HepG2 (cell line): ENCODE results near the gene TMEM171. TPM values are rescaled to one million over a fixed set of nuclear protein-coding genes. Genes with fewer than 3 reads are reported as not detected.

Experiments
- ATAC-seq: fragments of 200-7000 bp; cut with Tn5 transposase; 3 replicates; pipeline ENCODE4 v1.9.1; 2020; ENCODE audit warnings: mild to moderate bottlenecking, moderate library complexity
- BruUV-seq: library from RNA; stranded (reverse); fragments of 400-500 nt; replicated peaks from 2 replicates; lab custom pipeline; 2021; lab: Mats Ljungman, UMichigan
- CTCF ChIA-PET: fragments of 300-600 bp; formaldehyde crosslinking; extraction: SDS; loops from one replicate; lab custom pipeline; 2021; ENCODE audit warnings: low total read pairs, inconsistent platforms, low intra/inter-chr PET ratio; lab: Yijun Ruan, JAX
- POLR2A ChIA-PET: fragments of 350-600 bp; sonication (Branson Sonifier 250); formaldehyde crosslinking; loops from one replicate; lab custom pipeline; 2020; ENCODE audit warnings: antibody characterized with exemption, inconsistent platforms; lab: Yijun Ruan, JAX
- DNase-seq: peaks from one replicate; pipeline ENCODE4 v3.0.0-alpha.2; 2015; ENCODE audit warnings: low spot score
- FAIRE-seq: peaks from 3 replicates; lab custom pipeline; 2011; peaks lifted over from hg19 to GRCh38; lab: Jason Lieb, UNC
- H2AFZ ChIP-seq: one replicate; pipeline ENCODE4 v1.6.1; 2011; ENCODE audit warnings: low read length, inconsistent platforms
- H3K27ac ChIP-seq: fragments of 300-600 bp; 3 replicates; pipeline ENCODE4 v1.8.0; 2011; ENCODE audit warnings: mixed run types, mild to moderate bottlenecking, mixed read lengths, low read length, inconsistent platforms; ENCODE audit not compliant: insufficient read depth; ENCODE audit errors: extremely low read length
- H3K27me3 ChIP-seq, 2 experiments: fragments of 200-600 bp in 1 of 2; 2 replicates in 1 of 2; 3 replicates in 1 of 2; pipeline versions ENCODE4 v1.6.0 to v1.8.0; 2011; ENCODE audit warnings: low read length in 2 of 2, mild to moderate bottlenecking in 2 of 2, moderate library complexity in 2 of 2, inconsistent platforms in 1 of 2; ENCODE audit not compliant: insufficient read depth in 2 of 2, control insufficient read depth in 1 of 2
- H3K36me3 ChIP-seq, 2 experiments: fragments of 200-600 bp in 1 of 2; replicated peaks in 1 of 2; 2 replicates in 1 of 2; 3 replicates in 1 of 2; pipeline versions ENCODE4 v1.5.1 to v1.8.0; 2011; ENCODE audit warnings: low read length in 2 of 2, inconsistent platforms in 1 of 2; ENCODE audit not compliant: insufficient read depth in 2 of 2, control insufficient read depth in 1 of 2
- H3K4me1 ChIP-seq: 2 replicates; pipeline ENCODE4 v1.5.1; 2012; ENCODE audit warnings: low read length, inconsistent platforms; ENCODE audit not compliant: insufficient read depth
- H3K4me2 ChIP-seq: 2 replicates; pipeline ENCODE4 v1.6.0; 2011; ENCODE audit warnings: low read depth, low read length, inconsistent platforms
- H3K4me3 ChIP-seq, 3 experiments: fragments of 200-600 bp in 1 of 3; sonication (generic), shearing (Covaris generic) in 1 of 3; replicated peaks in 1 of 3; 2 replicates each; pipeline ENCODE4 v1.5.1; 2011 to 2016; ENCODE audit warnings: low read length in 3 of 3, inconsistent platforms in 2 of 3, low read depth in 2 of 3, mild to moderate bottlenecking in 2 of 3, control low read depth in 1 of 3, mixed read lengths in 1 of 3; ENCODE audit not compliant: insufficient read depth in 1 of 3
- H3K79me2 ChIP-seq: one replicate; pipeline ENCODE4 v1.6.1; 2011; ENCODE audit warnings: low read length, inconsistent platforms; ENCODE audit not compliant: insufficient read depth
- H3K9ac ChIP-seq: 2 replicates; pipeline ENCODE4 v1.6.0; 2011; ENCODE audit warnings: mild to moderate bottlenecking, low read depth, low read length, inconsistent platforms; ENCODE audit not compliant: insufficient read depth
- H3K9me3 ChIP-seq: 2 replicates; pipeline ENCODE4 v1.5.1; 2012; ENCODE audit warnings: mild to moderate bottlenecking, low read length
- H4K20me1 ChIP-seq: 2 replicates; pipeline ENCODE4 v1.6.0; 2011; ENCODE audit warnings: inconsistent platforms, mild to moderate bottlenecking, low read length, moderate library complexity; ENCODE audit not compliant: insufficient read depth
- CTCF ChIP-seq: sonication (generic); formaldehyde crosslinking; IDR thresholded peaks from 2 replicates; pipeline ENCODE4 v1.5.0; 2020; ENCODE audit warnings: mild to moderate bottlenecking, missing genetic modification reagents, moderate library complexity
- HDAC1 ChIP-seq: sonication (generic); formaldehyde crosslinking; IDR thresholded peaks from 2 replicates; pipeline ENCODE4 v1.5.1; 2020; ENCODE audit warnings: mild to moderate bottlenecking, missing genetic modification reagents
- SATB2 ChIP-seq: sonication (generic); formaldehyde crosslinking; IDR thresholded peaks from 2 replicates; pipeline ENCODE4 v1.5.0; 2020; ENCODE audit warnings: missing genetic modification reagents
- ZNF891 ChIP-seq: sonication (generic); formaldehyde crosslinking; IDR thresholded peaks from 2 replicates; pipeline ENCODE4 v1.5.0; 2020; ENCODE audit warnings: mild to moderate bottlenecking, missing genetic modification reagents
- WGBS: methylation state at CpG from one replicate; pipeline ENCODE4 v1.1.6; 2017; ENCODE audit warnings: low lambda C conversion rate; 5-methylcytosine and 5-hydroxymethylcytosine counted together
- in situ Hi-C: cut with HindIII; loops from 2 replicates; pipeline ENCODE4 v1.10.0; 2017; ENCODE audit warnings: low pct_unique_long_range_greater_than_20kb; ENCODE audit not compliant: extremely low pct_ligation_motif_present
- intact Hi-C: fragments of 100-400 bp; cut with micrococcal nuclease; formaldehyde crosslinking; loops from one replicate; pipeline ENCODE4 v1.10.0; 2022; ENCODE audit not compliant: unreplicated experiment
- polyA plus RNA-seq, 8 experiments: library from polyadenylated mRNA; depleted of rRNA in 3 of 8; stranded (reverse) in 7 of 8; unstranded in 1 of 8; fragments of >200 nt; fragmentation: Illumina TruSeq in 4 of 8; extraction: Trizol in 4 of 8; gene quantifications; 2 replicates each; pipeline versions ENCODE4 v1.2.1 to v1.2.3, GENCODE V29; 2011 to 2016; ENCODE audit warnings: low read depth in 4 of 8, missing spikeins in 1 of 8, mixed read lengths in 1 of 8; ENCODE audit not compliant: insufficient read depth in 1 of 8
- total RNA-seq, 5 experiments: library from RNA; depleted of rRNA; stranded (reverse); fragments of >200 nt; fragmentation: Illumina TruSeq; extraction: Trizol; gene quantifications; 2 replicates each; pipeline ENCODE4 v1.2.3, GENCODE V29; 2016; ENCODE audit warnings: low read depth in 1 of 5
- TF ChIP-seq, protein P1 (sequence below), 2 experiments: IDR thresholded peaks; 2 replicates each; pipeline ENCODE4 v1.6.1; 2011 to 2012; ENCODE audit warnings: low read length in 2 of 2, borderline replicate concordance in 1 of 2, low read depth in 1 of 2, mild to moderate bottlenecking in 1 of 2, moderate library complexity in 1 of 2
- TF ChIP-seq, protein P2 (sequence below): IDR thresholded peaks from 2 replicates; pipeline ENCODE4 v1.6.1; 2016; ENCODE audit warnings: control low read depth

The TMEM171 gene
- total and polyA plus RNA-seq, 2 of the 13 experiments (the other 11 are each of a cell fraction or from before 2014, with no cell fraction given): 0.12 TPM; not detected in 1

GRCh38 chr5:73151766-73152410 is 31.5 kb downstream of the TMEM171 start (continued):
- TF ChIP-seq, protein P1, sequence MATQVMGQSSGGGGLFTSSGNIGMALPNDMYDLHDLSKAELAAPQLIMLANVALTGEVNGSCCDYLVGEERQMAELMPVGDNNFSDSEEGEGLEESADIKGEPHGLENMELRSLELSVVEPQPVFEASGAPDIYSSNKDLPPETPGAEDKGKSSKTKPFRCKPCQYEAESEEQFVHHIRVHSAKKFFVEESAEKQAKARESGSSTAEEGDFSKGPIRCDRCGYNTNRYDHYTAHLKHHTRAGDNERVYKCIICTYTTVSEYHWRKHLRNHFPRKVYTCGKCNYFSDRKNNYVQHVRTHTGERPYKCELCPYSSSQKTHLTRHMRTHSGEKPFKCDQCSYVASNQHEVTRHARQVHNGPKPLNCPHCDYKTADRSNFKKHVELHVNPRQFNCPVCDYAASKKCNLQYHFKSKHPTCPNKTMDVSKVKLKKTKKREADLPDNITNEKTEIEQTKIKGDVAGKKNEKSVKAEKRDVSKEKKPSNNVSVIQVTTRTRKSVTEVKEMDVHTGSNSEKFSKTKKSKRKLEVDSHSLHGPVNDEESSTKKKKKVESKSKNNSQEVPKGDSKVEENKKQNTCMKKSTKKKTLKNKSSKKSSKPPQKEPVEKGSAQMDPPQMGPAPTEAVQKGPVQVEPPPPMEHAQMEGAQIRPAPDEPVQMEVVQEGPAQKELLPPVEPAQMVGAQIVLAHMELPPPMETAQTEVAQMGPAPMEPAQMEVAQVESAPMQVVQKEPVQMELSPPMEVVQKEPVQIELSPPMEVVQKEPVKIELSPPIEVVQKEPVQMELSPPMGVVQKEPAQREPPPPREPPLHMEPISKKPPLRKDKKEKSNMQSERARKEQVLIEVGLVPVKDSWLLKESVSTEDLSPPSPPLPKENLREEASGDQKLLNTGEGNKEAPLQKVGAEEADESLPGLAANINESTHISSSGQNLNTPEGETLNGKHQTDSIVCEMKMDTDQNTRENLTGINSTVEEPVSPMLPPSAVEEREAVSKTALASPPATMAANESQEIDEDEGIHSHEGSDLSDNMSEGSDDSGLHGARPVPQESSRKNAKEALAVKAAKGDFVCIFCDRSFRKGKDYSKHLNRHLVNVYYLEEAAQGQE (IDR thresholded peaks at IDR 0.05; ENCODE audit: borderline replicate concordance in 1 of 2, low read depth in 1 of 2, low read length in 2 of 2): no peak
- TF ChIP-seq ZNF891 (CRISPR knock-in tag) (no peak), SATB2 (no peak), HDAC1 (no peak)

DNA sequence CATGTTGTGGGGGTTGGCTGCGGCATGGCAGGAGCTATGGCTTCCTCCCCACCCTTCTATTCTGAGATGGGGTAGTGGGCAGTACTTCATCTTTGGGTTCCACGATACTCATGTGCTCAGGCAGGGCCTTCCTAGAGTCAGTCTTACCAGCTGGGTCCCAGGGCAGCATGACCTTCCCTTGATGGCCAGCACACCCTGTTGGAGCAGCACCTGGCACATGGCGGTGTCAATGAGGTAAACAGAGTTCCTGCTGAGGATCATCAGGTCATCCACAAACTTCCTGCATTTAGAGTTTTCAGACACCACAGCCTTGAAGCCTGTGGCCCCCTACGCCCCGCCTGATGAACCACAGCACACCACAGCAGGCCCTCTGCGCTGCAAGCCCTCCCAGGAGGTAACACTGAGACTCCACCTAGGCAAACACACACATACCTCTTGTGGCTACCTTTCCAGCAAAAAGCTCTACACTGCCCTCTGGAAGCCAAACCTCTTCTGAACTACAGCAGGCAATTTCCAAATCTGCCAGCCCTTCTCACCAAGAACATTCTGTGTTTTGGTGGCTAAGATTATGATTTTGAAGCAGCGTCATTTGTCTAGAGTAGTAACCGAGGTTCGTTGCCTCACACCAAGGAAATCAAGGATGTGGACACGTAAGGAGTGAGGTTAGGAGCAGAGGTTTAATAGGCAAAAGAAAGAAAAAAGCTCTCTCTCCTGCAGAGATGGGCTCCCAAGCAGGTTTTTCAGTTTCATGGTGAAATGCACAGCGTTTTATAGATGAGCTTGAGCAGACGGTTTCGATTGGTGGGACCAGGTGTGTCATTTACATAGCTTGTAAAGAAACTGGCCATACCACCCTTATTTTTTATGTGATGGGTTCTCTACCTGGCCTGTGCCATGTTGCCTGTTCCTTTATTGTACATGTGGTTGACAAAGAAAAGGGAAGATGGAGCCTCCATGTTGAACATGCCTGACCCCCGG is 32.3 kb downstream of the TMEM171 start:
- ChIA-PET CTCF (no interaction called here), POLR2A (no interaction called here)
- Histone ChIP-seq H3K36me3 (no peaks in the 10 kb centered on the region), H3K4me3 (no peak overlapping the region), H4K20me1 (no peaks in the 10 kb centered on the region), H3K9me3 (no peaks in the 10 kb centered on the region), H3K9ac (no peak overlapping the region), H3K79me2 (no peaks in the 10 kb centered on the region), H3K27ac (no peak overlapping the region), H3K27me3 (peaks cover 0 to 31% of the 10 kb centered on the region in 2 experiments; a peak in 2 of 5 replicates), H3K4me1 (no peaks in the 10 kb centered on the region), H2AFZ (no peak overlapping the region), H3K4me2 (no peak overlapping the region)
- ATAC-seq (peak; percentile 61), DNase-seq (no peak), FAIRE-seq (no peak)
- 12% methylated on average over 11 of the region's 14 CpGs for WGBS
- intact Hi-C loops: no loop called here
- in situ Hi-C loops: no loop called here
- peak; percentile 21; the same call in 1 of the 2 replicates for TF ChIP-seq CTCF (CRISPR knock-in tag)
- TF ChIP-seq, protein P2, sequence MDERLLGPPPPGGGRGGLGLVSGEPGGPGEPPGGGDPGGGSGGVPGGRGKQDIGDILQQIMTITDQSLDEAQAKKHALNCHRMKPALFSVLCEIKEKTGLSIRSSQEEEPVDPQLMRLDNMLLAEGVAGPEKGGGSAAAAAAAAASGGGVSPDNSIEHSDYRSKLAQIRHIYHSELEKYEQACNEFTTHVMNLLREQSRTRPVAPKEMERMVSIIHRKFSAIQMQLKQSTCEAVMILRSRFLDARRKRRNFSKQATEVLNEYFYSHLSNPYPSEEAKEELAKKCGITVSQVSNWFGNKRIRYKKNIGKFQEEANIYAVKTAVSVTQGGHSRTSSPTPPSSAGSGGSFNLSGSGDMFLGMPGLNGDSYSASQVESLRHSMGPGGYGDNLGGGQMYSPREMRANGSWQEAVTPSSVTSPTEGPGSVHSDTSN: no peak
- no TSS peak for BruUV-seq
